ENCODE measurements around the gene SPTLC3.

Gene SPTLC3

GRCh38 chr20:13128173-13128572 lies 119.4 kb downstream of the SPTLC3 start:
- Histone ChIP-seq H3K36me3 (ENCODE audit: control insufficient read depth, low read depth, low read length) (no peaks in the 10 kb centered on the region), H3K27me3 (ENCODE audit: control insufficient read depth, insufficient read depth, low read length) (no peaks in the 10 kb centered on the region), H3K9ac (ENCODE audit: low read length) (no peak overlapping the region), H3K4me1 (ENCODE audit: control insufficient read depth, low read depth, low read length) (no peaks in the 10 kb centered on the region), H3K27ac (ENCODE audit: low read length) (no peak overlapping the region), H3K4me3 (ENCODE audit: low read length) (no peak overlapping the region), H3K9me3 (ENCODE audit: control insufficient read depth, low read depth, low read length) (no peaks in the 10 kb centered on the region)

GRCh38 chr20:13130061-13130706 lies 121.4 kb downstream of the SPTLC3 start:
- Histone ChIP-seq H3K9me3 (ENCODE audit: control insufficient read depth, low read depth, low read length) (no peaks in the 10 kb centered on the region), H3K27ac (ENCODE audit: low read length) (no peak overlapping the region)

DNA sequence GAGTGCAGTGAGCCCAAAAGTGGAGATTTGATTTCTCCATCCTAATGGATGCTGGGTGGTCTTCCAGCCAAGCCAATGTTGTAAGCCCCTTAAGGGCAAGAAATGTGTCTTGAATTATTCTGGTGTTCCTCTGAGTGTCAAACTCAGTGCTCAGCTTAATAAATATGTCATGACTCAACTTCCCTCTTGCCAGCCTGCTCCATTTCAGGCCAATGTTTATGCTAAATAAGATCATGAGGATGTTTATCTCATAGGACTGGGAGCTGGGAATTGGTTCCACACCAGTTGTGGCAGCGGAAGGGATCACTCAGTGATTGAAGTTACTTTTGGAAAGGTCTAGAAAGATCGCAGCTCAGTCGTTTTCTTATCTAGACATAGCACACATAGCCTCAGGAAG lies 121.9 kb downstream of the SPTLC3 start:
- Histone ChIP-seq H3K9me3 (ENCODE audit: control insufficient read depth, low read depth, low read length) (no peaks in the 10 kb centered on the region), H3K27ac (ENCODE audit: low read length) (no peak overlapping the region), H3K27me3 (ENCODE audit: control insufficient read depth, insufficient read depth, low read length) (no peaks in the 10 kb centered on the region), H3K4me3 (ENCODE audit: low read length) (no peak overlapping the region), H3K36me3 (ENCODE audit: control insufficient read depth, low read depth, low read length) (no peaks in the 10 kb centered on the region), H3K9ac (ENCODE audit: low read length) (no peak overlapping the region), H3K4me1 (ENCODE audit: control insufficient read depth, low read depth, low read length) (no peaks in the 10 kb centered on the region)

More at GRCh38 chr20:13130061-13130706, 121.4 kb downstream of the SPTLC3 start:
- Histone ChIP-seq H3K36me3 (ENCODE audit: control insufficient read depth, low read depth, low read length) (no peaks in the 10 kb centered on the region), H3K27me3 (ENCODE audit: control insufficient read depth, insufficient read depth, low read length) (no peaks in the 10 kb centered on the region), H3K9ac (ENCODE audit: low read length) (no peak overlapping the region), H3K4me3 (ENCODE audit: low read length) (no peak overlapping the region), H3K4me1 (ENCODE audit: control insufficient read depth, low read depth, low read length) (no peaks in the 10 kb centered on the region)

DNA sequence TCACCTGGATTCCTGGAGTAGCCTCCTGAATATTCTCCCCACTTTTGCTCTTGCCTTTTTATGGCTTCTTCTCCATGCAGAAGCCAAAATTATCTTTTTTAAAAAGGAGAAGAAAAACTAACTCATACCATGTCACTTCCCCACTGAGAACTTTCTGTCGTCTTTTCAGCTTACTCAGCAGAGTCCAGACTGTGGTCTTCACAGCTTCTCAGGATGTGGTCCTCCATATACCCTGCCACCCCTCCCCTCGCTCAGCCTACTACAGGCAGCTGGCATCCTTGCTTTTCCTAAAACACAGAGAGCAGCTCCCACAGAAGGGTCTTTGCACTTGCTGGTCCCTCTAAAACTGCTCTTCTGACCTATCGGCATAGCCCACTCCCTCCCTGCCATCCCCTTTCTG lies 122.9 kb downstream of the SPTLC3 start:
- H3K9me3 ChIP-seq (ENCODE audit: control insufficient read depth, low read depth, low read length): no peaks in the 10 kb centered on the region
- no peak overlapping the region for H3K27ac ChIP-seq (ENCODE audit: low read length)
- H3K36me3 ChIP-seq (ENCODE audit: control insufficient read depth, low read depth, low read length): no peaks in the 10 kb centered on the region

DNA sequence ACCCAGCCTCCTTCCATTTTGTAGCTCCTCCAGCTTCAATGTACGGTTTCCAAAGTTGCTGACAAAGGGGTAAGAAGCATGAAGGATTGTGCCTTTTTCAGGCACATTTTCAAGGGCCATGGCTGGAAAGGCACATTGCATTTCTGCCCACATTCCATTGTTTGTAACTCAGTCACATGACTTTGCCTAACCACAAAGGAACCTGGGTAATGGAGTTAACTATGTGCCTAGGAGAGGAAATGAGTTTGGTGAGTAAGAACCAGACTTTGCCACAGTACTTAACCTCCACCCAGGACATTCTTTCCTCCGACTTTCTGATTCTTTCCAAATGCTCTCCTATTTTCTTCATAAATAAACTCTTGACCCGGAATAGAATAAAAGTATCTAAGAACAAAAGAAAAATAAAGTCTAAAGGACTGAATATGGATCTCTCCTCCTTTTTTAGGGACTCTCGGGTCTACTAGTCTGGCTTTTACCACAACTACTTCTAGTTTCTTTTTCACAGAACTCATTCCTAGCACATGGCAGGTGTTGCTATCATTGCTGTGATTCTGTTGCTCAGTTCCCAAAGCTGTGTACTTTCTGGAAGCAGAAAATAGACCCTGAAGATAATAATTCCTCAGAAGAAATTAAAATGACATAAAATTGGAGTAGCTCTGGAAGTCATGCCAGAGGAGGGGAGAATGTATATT lies 130.8 kb downstream of the SPTLC3 start:
- Histone ChIP-seq H3K36me3 (ENCODE audit: control insufficient read depth, low read depth, low read length) (no peaks in the 10 kb centered on the region), H3K4me3 (ENCODE audit: low read length) (no peak overlapping the region), H3K4me1 (ENCODE audit: control insufficient read depth, low read depth, low read length) (no peaks in the 10 kb centered on the region), H3K9me3 (ENCODE audit: control insufficient read depth, low read depth, low read length) (no peaks in the 10 kb centered on the region), H3K9ac (ENCODE audit: low read length) (no peak overlapping the region), H3K27ac (ENCODE audit: low read length) (no peak overlapping the region), H3K27me3 (ENCODE audit: control insufficient read depth, insufficient read depth, low read length) (no peaks in the 10 kb centered on the region)

More for the DNA sequence above, 122.9 kb downstream of the SPTLC3 start:
- Histone ChIP-seq H3K4me3 (ENCODE audit: low read length) (no peak overlapping the region), H3K4me1 (ENCODE audit: control insufficient read depth, low read depth, low read length) (no peaks in the 10 kb centered on the region), H3K9ac (ENCODE audit: low read length) (no peak overlapping the region), H3K27me3 (ENCODE audit: control insufficient read depth, insufficient read depth, low read length) (no peaks in the 10 kb centered on the region)

GRCh38 chr20:13140201-13140600 lies 131.4 kb downstream of the SPTLC3 start:
- no peaks in the 10 kb centered on the region for H3K4me1 ChIP-seq (ENCODE audit: control insufficient read depth, low read depth, low read length)
- H3K4me3 ChIP-seq (ENCODE audit: low read length): no peak overlapping the region
- H3K9ac ChIP-seq (ENCODE audit: low read length): no peak overlapping the region
- no peaks in the 10 kb centered on the region for H3K36me3 ChIP-seq (ENCODE audit: control insufficient read depth, low read depth, low read length)
- no peak overlapping the region for H3K27ac ChIP-seq (ENCODE audit: low read length)
- H3K9me3 ChIP-seq (ENCODE audit: control insufficient read depth, low read depth, low read length): no peaks in the 10 kb centered on the region
- H3K27me3 ChIP-seq (ENCODE audit: control insufficient read depth, insufficient read depth, low read length): no peaks in the 10 kb centered on the region

DNA sequence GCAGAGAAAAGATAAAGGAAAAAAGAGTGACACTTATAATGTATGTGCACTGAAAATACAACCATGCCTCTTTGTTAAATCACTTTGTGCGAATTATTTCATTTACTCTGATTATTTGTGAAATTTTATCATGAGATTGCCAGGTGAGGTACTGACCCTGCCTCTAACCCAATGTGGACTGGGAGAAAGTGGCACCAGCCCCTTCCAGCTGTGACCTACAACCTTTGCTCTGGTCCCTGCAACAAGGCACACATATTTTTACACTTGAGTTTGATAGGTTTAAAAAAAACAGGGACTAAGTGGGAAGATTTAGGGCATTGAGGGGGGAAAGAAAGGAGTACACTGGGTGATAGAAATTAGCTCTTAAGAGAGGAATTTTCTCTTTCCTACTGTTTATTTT lies 132.0 kb downstream of the SPTLC3 start:
- no peaks in the 10 kb centered on the region for H3K27me3 ChIP-seq (ENCODE audit: control insufficient read depth, insufficient read depth, low read length)
- H3K27ac ChIP-seq (ENCODE audit: low read length): no peak overlapping the region
- no peak overlapping the region for H3K4me3 ChIP-seq (ENCODE audit: low read length)
- no peak overlapping the region for H3K9ac ChIP-seq (ENCODE audit: low read length)
- H3K36me3 ChIP-seq (ENCODE audit: control insufficient read depth, low read depth, low read length): no peaks in the 10 kb centered on the region
- H3K4me1 ChIP-seq (ENCODE audit: control insufficient read depth, low read depth, low read length): no peaks in the 10 kb centered on the region
- H3K9me3 ChIP-seq (ENCODE audit: control insufficient read depth, low read depth, low read length): no peaks in the 10 kb centered on the region

- Histone ChIP-seq H3K9me3 (ENCODE audit: control insufficient read depth, low read depth, low read length) (no peaks in the 10 kb centered on the region), H3K27me3 (ENCODE audit: control insufficient read depth, insufficient read depth, low read length) (no peaks in the 10 kb centered on the region), H3K36me3 (ENCODE audit: control insufficient read depth, low read depth, low read length) (no peaks in the 10 kb centered on the region), H3K4me3 (ENCODE audit: low read length) (no peak overlapping the region), H3K27ac (ENCODE audit: low read length) (no peak overlapping the region), H3K4me1 (ENCODE audit: control insufficient read depth, low read depth, low read length) (no peaks in the 10 kb centered on the region), H3K9ac (ENCODE audit: low read length) (no peak overlapping the region)
These were observed 132.8 kb downstream of the SPTLC3 start for GRCh38 chr20:13141546-13141945.

DNA sequence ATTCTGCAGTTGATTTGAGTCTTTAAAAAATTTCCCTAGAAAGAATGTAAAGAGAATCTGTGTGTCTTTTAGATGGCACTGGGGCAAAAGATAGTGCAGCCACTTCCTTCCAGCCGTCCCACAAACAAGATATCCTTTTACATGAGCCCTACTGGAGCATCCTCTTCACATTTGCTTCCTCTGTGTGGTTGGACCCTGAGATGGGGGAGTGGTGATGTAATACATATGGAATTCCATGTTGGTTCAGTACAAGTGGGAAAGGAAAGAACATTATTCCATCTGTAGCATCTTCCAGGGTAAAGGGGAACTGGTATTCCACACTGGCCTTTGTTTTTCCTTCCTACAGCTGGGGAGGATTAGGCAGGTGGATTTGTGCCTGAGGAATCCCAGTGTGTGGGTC lies 133.4 kb downstream of the SPTLC3 start:
- Histone ChIP-seq H3K4me3 (ENCODE audit: low read length) (no peak overlapping the region), H3K27me3 (ENCODE audit: control insufficient read depth, insufficient read depth, low read length) (no peaks in the 10 kb centered on the region), H3K36me3 (ENCODE audit: control insufficient read depth, low read depth, low read length) (no peaks in the 10 kb centered on the region), H3K27ac (ENCODE audit: low read length) (no peak overlapping the region), H3K9me3 (ENCODE audit: control insufficient read depth, low read depth, low read length) (no peaks in the 10 kb centered on the region), H3K9ac (ENCODE audit: low read length) (no peak overlapping the region), H3K4me1 (ENCODE audit: control insufficient read depth, low read depth, low read length) (no peaks in the 10 kb centered on the region)

DNA sequence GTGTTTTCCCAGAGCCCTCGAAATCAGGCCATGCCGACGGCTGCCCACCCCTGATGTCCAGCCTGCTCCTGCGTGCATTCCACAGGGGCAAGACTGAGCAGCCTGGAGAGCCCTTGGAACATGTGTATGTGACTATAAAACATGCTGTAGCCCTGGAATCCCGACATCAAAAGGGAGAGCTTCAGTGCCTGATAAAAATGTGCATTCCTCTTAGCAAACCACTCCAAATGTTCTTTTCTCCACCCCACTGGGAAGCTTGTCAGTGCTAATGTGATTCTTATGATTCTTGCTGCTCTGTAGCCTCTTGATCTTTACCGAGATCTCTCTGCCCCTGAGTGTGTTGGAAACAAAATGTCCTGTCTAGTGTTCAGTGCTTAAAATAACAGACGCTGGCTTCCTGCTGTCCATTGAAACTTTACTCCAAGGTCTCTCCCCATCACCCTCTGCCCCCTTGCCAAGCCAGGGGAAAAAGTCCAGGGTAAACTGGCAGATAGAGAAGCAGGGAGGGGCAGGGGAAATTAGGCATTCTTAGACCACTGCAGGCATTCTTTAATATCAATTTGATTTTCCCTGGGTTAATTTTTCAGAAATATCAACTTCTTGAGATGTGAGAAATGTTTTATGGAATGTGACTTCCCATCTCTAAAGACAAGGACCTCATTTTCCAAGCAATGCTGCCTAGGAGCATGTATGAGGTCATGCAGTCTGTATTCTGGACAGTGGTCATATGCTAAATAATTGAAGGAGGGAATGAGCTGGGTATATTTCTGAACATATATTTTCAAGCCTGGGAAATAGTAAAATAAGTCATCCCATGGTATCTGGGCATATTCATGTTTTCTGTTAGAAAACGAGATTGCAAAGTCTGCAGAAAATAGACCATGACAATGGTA lies 138.5 kb downstream of the SPTLC3 start:
- H3K36me3 ChIP-seq (ENCODE audit: control insufficient read depth, low read depth, low read length): no peaks in the 10 kb centered on the region
- no peaks in the 10 kb centered on the region for H3K9me3 ChIP-seq (ENCODE audit: control insufficient read depth, low read depth, low read length)
- H3K9ac ChIP-seq (ENCODE audit: low read length): no peak overlapping the region
- no peak overlapping the region for H3K4me3 ChIP-seq (ENCODE audit: low read length)
- no peaks in the 10 kb centered on the region for H3K4me1 ChIP-seq (ENCODE audit: control insufficient read depth, low read depth, low read length)
- H3K27me3 ChIP-seq (ENCODE audit: control insufficient read depth, insufficient read depth, low read length): no peaks in the 10 kb centered on the region
- no peak overlapping the region for H3K27ac ChIP-seq (ENCODE audit: low read length)

GRCh38 chr20:13147971-13148370 lies 139.2 kb downstream of the SPTLC3 start:
- no peaks in the 10 kb centered on the region for H3K36me3 ChIP-seq (ENCODE audit: control insufficient read depth, low read depth, low read length)
- H3K9ac ChIP-seq (ENCODE audit: low read length): no peak overlapping the region
- H3K4me1 ChIP-seq (ENCODE audit: control insufficient read depth, low read depth, low read length): no peaks in the 10 kb centered on the region
- H3K9me3 ChIP-seq (ENCODE audit: control insufficient read depth, low read depth, low read length): no peaks in the 10 kb centered on the region
- no peaks in the 10 kb centered on the region for H3K27me3 ChIP-seq (ENCODE audit: control insufficient read depth, insufficient read depth, low read length)
- H3K27ac ChIP-seq (ENCODE audit: low read length): no peak overlapping the region
- H3K4me3 ChIP-seq (ENCODE audit: low read length): no peak overlapping the region
